Measurements from ENCODE around the gene PPP2R3B.

DNA sequence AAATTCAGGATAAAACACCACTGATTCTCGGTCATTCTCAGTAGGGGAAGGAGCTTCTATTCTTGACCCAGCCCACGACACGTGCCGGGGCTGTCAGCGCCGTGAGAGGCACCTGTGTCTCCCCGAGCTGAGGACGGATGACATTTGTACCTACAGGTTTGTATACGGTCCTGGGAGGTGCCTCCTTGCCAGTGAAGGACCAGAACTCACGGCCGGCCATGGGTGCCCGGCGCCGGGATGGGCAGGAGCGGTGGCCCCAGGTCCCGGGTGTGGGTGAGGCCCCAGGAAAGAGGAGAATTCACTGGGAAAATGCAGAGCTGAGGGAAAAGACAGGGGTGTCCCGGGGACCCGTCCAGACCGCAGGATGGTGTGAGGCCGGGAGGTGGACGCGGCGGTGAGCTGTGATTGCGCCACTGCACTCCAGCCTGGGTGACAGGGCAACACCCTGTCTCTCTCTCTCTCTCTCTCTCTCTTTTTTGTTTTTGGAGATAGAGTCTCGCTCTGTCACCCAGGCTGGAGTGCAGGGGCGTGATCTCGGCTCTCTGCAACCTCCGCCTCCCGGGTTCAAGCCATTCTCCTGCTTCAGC is 48.9 kb upstream of the PPP2R3B start:
- TF ChIP-seq, protein P1, sequence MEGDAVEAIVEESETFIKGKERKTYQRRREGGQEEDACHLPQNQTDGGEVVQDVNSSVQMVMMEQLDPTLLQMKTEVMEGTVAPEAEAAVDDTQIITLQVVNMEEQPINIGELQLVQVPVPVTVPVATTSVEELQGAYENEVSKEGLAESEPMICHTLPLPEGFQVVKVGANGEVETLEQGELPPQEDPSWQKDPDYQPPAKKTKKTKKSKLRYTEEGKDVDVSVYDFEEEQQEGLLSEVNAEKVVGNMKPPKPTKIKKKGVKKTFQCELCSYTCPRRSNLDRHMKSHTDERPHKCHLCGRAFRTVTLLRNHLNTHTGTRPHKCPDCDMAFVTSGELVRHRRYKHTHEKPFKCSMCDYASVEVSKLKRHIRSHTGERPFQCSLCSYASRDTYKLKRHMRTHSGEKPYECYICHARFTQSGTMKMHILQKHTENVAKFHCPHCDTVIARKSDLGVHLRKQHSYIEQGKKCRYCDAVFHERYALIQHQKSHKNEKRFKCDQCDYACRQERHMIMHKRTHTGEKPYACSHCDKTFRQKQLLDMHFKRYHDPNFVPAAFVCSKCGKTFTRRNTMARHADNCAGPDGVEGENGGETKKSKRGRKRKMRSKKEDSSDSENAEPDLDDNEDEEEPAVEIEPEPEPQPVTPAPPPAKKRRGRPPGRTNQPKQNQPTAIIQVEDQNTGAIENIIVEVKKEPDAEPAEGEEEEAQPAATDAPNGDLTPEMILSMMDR (IDR thresholded peaks at IDR 0.05; ENCODE audit: low read depth, low read length, poor library complexity, severe bottlenecking), result no peak
- no peak for TF ChIP-seq EZH2phosphoT487 (IDR thresholded peaks at IDR 0.05; ENCODE audit: borderline replicate concordance, low read length)

Data from DOHH2 (cell line).